GM23338 (cell line): Measurements from ENCODE around the gene KAZALD1. TPM values are rescaled to one million over a fixed set of nuclear protein-coding genes. Genes with fewer than 3 reads are reported as not detected.

Source experiments
- ATAC-seq: fragments of 200-7000 bp; cut with Tn5 transposase; 3 replicates; pipeline ENCODE4 v1.9.1; 2020
- DNase-seq: peaks from one replicate; pipeline ENCODE4 v3.0.0-alpha.2; 2015; ENCODE audit warnings: low spot score
- H2AFZ ChIP-seq: fragments of 200-600 bp; sonication (generic); 2 replicates; pipeline ENCODE4 v1.8.0; 2016; ENCODE audit warnings: antibody characterized with exemption, mild to moderate bottlenecking, moderate library complexity
- H3F3A ChIP-seq: fragments of 200-600 bp; sonication (generic); replicated peaks from 2 replicates; pipeline ENCODE4 v1.8.0; 2017; ENCODE audit warnings: antibody characterized with exemption, mixed run types, low read depth
- H3K27ac ChIP-seq: fragments of 200-600 bp; sonication (generic); 2 replicates; pipeline ENCODE4 v1.6.1; 2016; ENCODE audit warnings: low read depth
- H3K27me3 ChIP-seq: fragments of 200-600 bp; sonication (generic); 2 replicates; pipeline ENCODE4 v1.8.0; 2016; ENCODE audit warnings: mild to moderate bottlenecking, mixed run types, moderate library complexity; ENCODE audit not compliant: insufficient read depth
- H3K36me3 ChIP-seq: fragments of 200-600 bp; sonication (generic); 2 replicates; pipeline ENCODE4 v1.8.0; 2016; ENCODE audit warnings: mild to moderate bottlenecking; ENCODE audit not compliant: insufficient read depth
- H3K4me1 ChIP-seq: fragments of 200-600 bp; sonication (generic); 2 replicates; pipeline ENCODE4 v1.8.0; 2016; ENCODE audit warnings: mild to moderate bottlenecking, moderate library complexity; ENCODE audit not compliant: insufficient read depth
- H3K4me2 ChIP-seq: fragments of 200-600 bp; sonication (generic); 2 replicates; pipeline ENCODE4 v1.7.1; 2017; ENCODE audit warnings: mixed run types
- H3K4me3 ChIP-seq: fragments of 200-600 bp; sonication (generic); 2 replicates; pipeline ENCODE4 v1.6.1; 2016; ENCODE audit warnings: mixed run types
- H3K79me2 ChIP-seq: fragments of 200-600 bp; sonication (generic); replicated peaks from 2 replicates; pipeline ENCODE4 v1.8.0; 2017; ENCODE audit warnings: mild to moderate bottlenecking; ENCODE audit not compliant: insufficient read depth
- H3K9me2 ChIP-seq: fragments of 200-600 bp; sonication (generic); 2 replicates; pipeline ENCODE4 v1.8.0; 2017; ENCODE audit not compliant: insufficient read depth
- H4K20me1 ChIP-seq: fragments of 200-600 bp; sonication (generic); replicated peaks from 2 replicates; pipeline ENCODE4 v1.8.0; 2017; ENCODE audit warnings: mild to moderate bottlenecking; ENCODE audit not compliant: insufficient read depth
- H3K27ac Mint-ChIP-seq: 2 replicates; pipeline ENCODE4 v1.8.0; 2020; ENCODE audit warnings: inconsistent platforms, mild to moderate bottlenecking, moderate library complexity, mixed read lengths
- H3K27me3 Mint-ChIP-seq: 3 replicates; pipeline ENCODE4 v1.8.0; 2022; ENCODE audit warnings: low read depth, mild to moderate bottlenecking, moderate library complexity, mixed read lengths, inconsistent platforms; ENCODE audit not compliant: insufficient read depth, poor library complexity
- H3K36me3 Mint-ChIP-seq: 3 replicates; pipeline ENCODE4 v1.8.0; 2021; ENCODE audit warnings: low read depth, mild to moderate bottlenecking, inconsistent platforms, moderate library complexity, mixed read lengths
- H3K4me1 Mint-ChIP-seq: 3 replicates; pipeline ENCODE4 v1.8.0; 2020; ENCODE audit warnings: mild to moderate bottlenecking, inconsistent platforms, mixed read lengths
- H3K4me3 Mint-ChIP-seq: 3 replicates; pipeline ENCODE4 v1.8.0; 2021; ENCODE audit warnings: moderate library complexity, mild to moderate bottlenecking, inconsistent platforms, mixed read lengths
- H3K9me3 Mint-ChIP-seq: 3 replicates; pipeline ENCODE4 v1.8.0; 2020; ENCODE audit warnings: moderate library complexity, mild to moderate bottlenecking, inconsistent platforms, mixed read lengths
- CREB1 ChIP-seq: fragments of 250-450 bp; sonication (Bioruptor Pico); IDR thresholded peaks from 2 replicates; pipeline ENCODE4 v1.5.0; 2020; ENCODE audit warnings: low read depth, mild to moderate bottlenecking, moderate library complexity
- CTCF ChIP-seq, 2 experiments: fragments of 200-600 bp in 1 of 2; sonication (generic) in 1 of 2; conservative IDR thresholded peaks; 2 replicates each; pipeline versions ENCODE4 v1.5.1 to v1.6.1; 2016 to 2017; ENCODE audit warnings: antibody characterized with exemption in 2 of 2, low read depth in 2 of 2, mild to moderate bottlenecking in 2 of 2, moderate library complexity in 1 of 2
- ETS1 ChIP-seq: IDR thresholded peaks from 2 replicates; pipeline ENCODE4 v1.6.1; 2016; ENCODE audit warnings: antibody characterized with exemption
- EZH2 ChIP-seq: fragments of 200-600 bp; sonication (generic); IDR thresholded peaks from one replicate; pipeline ENCODE4 v1.8.0; 2017; ENCODE audit warnings: antibody characterized with exemption, mild to moderate bottlenecking, low read depth; ENCODE audit not compliant: unreplicated experiment
- NANOG ChIP-seq: IDR thresholded peaks from 2 replicates; pipeline ENCODE4 v1.6.1; 2016; ENCODE audit warnings: antibody characterized with exemption, borderline replicate concordance
- POLR2AphosphoS5 ChIP-seq: IDR thresholded peaks from 2 replicates; pipeline ENCODE4 v1.6.1; 2016; ENCODE audit warnings: antibody characterized with exemption, low read depth
- REST ChIP-seq: IDR thresholded peaks from one replicate; pipeline ENCODE4 v1.6.1; 2018; ENCODE audit warnings: antibody characterized with exemption; ENCODE audit not compliant: unreplicated experiment
- STAT1 ChIP-seq: IDR thresholded peaks from one replicate; pipeline ENCODE4 v1.6.1; 2016; ENCODE audit warnings: antibody characterized with exemption; ENCODE audit not compliant: unreplicated experiment
- ZNF114 ChIP-seq: fragments of 250-450 bp; sonication (Bioruptor Pico); IDR thresholded peaks from 2 replicates; pipeline ENCODE4 v1.5.0; 2020; ENCODE audit warnings: mild to moderate bottlenecking, moderate library complexity
- polyA plus RNA-seq: library from polyadenylated mRNA; unstranded; fragments of >200 nt; fragmentation: Nextera tagmentation; extraction: Ambion mirVana; gene quantifications from 2 replicates; pipeline ENCODE4 v1.2.1, GENCODE V29; 2016
- total RNA-seq: library from RNA; depleted of rRNA; stranded (reverse); fragments of >200 nt; shearing (Covaris generic); gene quantifications from 2 replicates; pipeline ENCODE4 v1.2.3, GENCODE V29; 2014

The KAZALD1 gene
- total and polyA plus RNA-seq, 2 experiments from 2014 or later = 0.27 to 1.3 TPM

GRCh38 chr10:101095004-101095403, 33.2 kb downstream of the KAZALD1 start:
- Histone ChIP-seq H3K4me1 (peaks cover 13% of the 10 kb centered on the region), H2AFZ (peak overlapping the region; percentile 44)
- H3K4me3 Mint-ChIP-seq = no peak overlapping the region; the same call in 2 of the 3 replicates

More at GRCh38 chr10:101095004-101095403, 33.2 kb downstream of the KAZALD1 start:
- DNase-seq (no peak), ATAC-seq (no peak)
- H3K9me2 ChIP-seq = no peaks in the 10 kb centered on the region
- Mint-ChIP-seq H3K9me3 (no peaks in the 10 kb centered on the region), H3K36me3 (no peaks in the 10 kb centered on the region), H3K27me3 (peaks cover 35% of the 10 kb centered on the region), H3K27ac (no peak overlapping the region), H3K4me1 (peaks cover 27% of the 10 kb centered on the region)
- H3K27ac ChIP-seq = no peak overlapping the region
- H3K27me3 ChIP-seq = 0 out of 2 replicates have a peak, but pooled peaks cover 10% of the 10 kb centered on the region
- H3K36me3 ChIP-seq = no peaks in the 10 kb centered on the region
- no peak overlapping the region for H3K4me3 ChIP-seq
- no peaks in the 10 kb centered on the region for H3F3A ChIP-seq
- H4K20me1 ChIP-seq = no peaks in the 10 kb centered on the region
- H3K79me2 ChIP-seq = no peaks in the 10 kb centered on the region
- TF ChIP-seq CTCF (conservative IDR thresholded peaks at IDR 0.05; ENCODE audit: low read depth in 2 of 2) = no peak
- TF ChIP-seq CREB1 (CRISPR knock-in tag) = no peak
- no peak for TF ChIP-seq ZNF114 (CRISPR knock-in tag)
- TF ChIP-seq POLR2AphosphoS5 = no peak
- no peak for TF ChIP-seq REST
- no peak for TF ChIP-seq ETS1
- no peak for TF ChIP-seq NANOG
- peak; percentile 28 for TF ChIP-seq EZH2
- no peak for TF ChIP-seq STAT1
- peak overlapping the region; percentile 69 for H3K4me2 ChIP-seq
